Measurements from ENCODE around the gene KDM4B. TPM values are rescaled to one million over a fixed set of nuclear protein-coding genes. Genes with fewer than 3 reads are reported as not detected.

KDM4B gene
- total and polyA plus RNA-seq, 9 of the 15 experiments (the other 6 are each of a cell fraction or from before 2014, with no cell fraction given), result 0.21 to 29.9 (median 7.3) TPM

GRCh38 chr19:5022066-5022860, 53.4 kb downstream of the KDM4B start (continued):
- TF ChIP-seq BCLAF1 (IDR thresholded peaks at IDR 0.05; ENCODE audit: borderline replicate concordance in 1 of 2, control insufficient read depth in 1 of 2, low read depth in 2 of 2, low read length in 1 of 2), result no peak

GRCh38 chr19:5023128-5023571, 54.2 kb downstream of the KDM4B start:
- Histone ChIP-seq H4K20me1 (replicated peaks; ENCODE audit: control insufficient read depth, insufficient read depth, low read length) (peaks cover 14% of the 10 kb centered on the region), H3K4me3 (no peak overlapping the region), H3K4me1 (replicated peaks in 1 of 2; ENCODE audit: control insufficient read depth in 2 of 2, insufficient read depth in 2 of 2, low read length in 2 of 2) (peaks cover 0 to 33% of the 10 kb centered on the region in 2 experiments; a peak in 2 of 5 replicates), H2AFZ (ENCODE audit: low read depth, low read length) (no peak overlapping the region), H3K27me3 (ENCODE audit: control insufficient read depth in 2 of 2, insufficient read depth in 2 of 2, low read length in 2 of 2) (no peaks in the 10 kb centered on the region), H3K36me3 (ENCODE audit: control insufficient read depth, insufficient read depth, low read length) (peaks cover 7% of the 10 kb centered on the region; the same call in 2 of the 3 replicates), H3K4me2 (ENCODE audit: insufficient read depth, low read length) (no peak overlapping the region), H3K9ac (ENCODE audit: insufficient read depth in 1 of 2, low read depth in 2 of 2, low read length in 2 of 2) (peak overlapping the region in 1 of 2 experiments; percentile 78; a peak in 2 of 4 replicates), H3K79me2 (ENCODE audit: control insufficient read depth, insufficient read depth, low read length) (peaks cover 63% of the 10 kb centered on the region), H3K27ac (ENCODE audit: extremely low read depth, low read depth, low read length) (no peak overlapping the region), H3K9me1 (ENCODE audit: control insufficient read depth, insufficient read depth, low read length) (peaks cover 6% of the 10 kb centered on the region), H3K9me3 (replicated peaks; ENCODE audit: control insufficient read depth, insufficient read depth, low read depth, low read length) (peaks cover 6% of the 10 kb centered on the region)
- no TSS peak for BruUV-seq (replicated peaks)
- no peak for DNase-seq (ENCODE audit: extremely low read depth in 1 of 4, low spot score in 3 of 4)
- ChIA-PET POLR2A (interaction anchor here (0.6 kb wide), 2 partner anchors 28 to 226 kb away, joined by 4 to 5 read pairs; no protein-coding TSS in a partner anchor), CTCF (ENCODE audit: low intra/inter-chr PET ratio) (no interaction called here)
- ATAC-seq, result no peak
- in situ Hi-C loops (cut with MboI), result no loop called here
- FAIRE-seq, result no peak
- WGBS (ENCODE audit: insufficient coverage, low coverage, missing lambda C conversion rate), result 95% methylated on average over 18 of the region's 19 CpGs
- intact Hi-C loops (cut with micrococcal nuclease), result no loop called here
- TF ChIP-seq ZNF408 (CRISPR knock-in tag; IDR thresholded peaks at IDR 0.05; ENCODE audit: low read depth), result no peak
- TF ChIP-seq HBP1 (CRISPR knock-in tag; IDR thresholded peaks at IDR 0.05), result no peak
- no peak for TF ChIP-seq POLR3A (IDR thresholded peaks at IDR 0.05; ENCODE audit: borderline replicate concordance, extremely low read depth, insufficient read depth, insufficient read length)
- TF ChIP-seq SMAD1 (IDR thresholded peaks at IDR 0.05; ENCODE audit: low read depth, low read length, partially characterized antibody), result no peak
- no peak for TF ChIP-seq MEIS2 (IDR thresholded peaks at IDR 0.05; ENCODE audit: partially characterized antibody)
- TF ChIP-seq HNRNPK (IDR thresholded peaks at IDR 0.05; ENCODE audit: low read depth, low read length, poor library complexity, severe bottlenecking), result no peak
- no peak for TF ChIP-seq POLR2A (conservative IDR thresholded peaks at IDR 0.05)
- TF ChIP-seq KAT8 (IDR thresholded peaks at IDR 0.05; ENCODE audit: low read depth), result no peak
- TF ChIP-seq ZC3H4 (CRISPR knock-in tag; IDR thresholded peaks at IDR 0.05; ENCODE audit: borderline replicate concordance), result no peak
- TF ChIP-seq E4F1 (CRISPR knock-in tag; IDR thresholded peaks at IDR 0.05; ENCODE audit: borderline replicate concordance), result no peak
- no peak for TF ChIP-seq BHLHE40 (IDR thresholded peaks at IDR 0.05; ENCODE audit: low read length)
